Pancreas (tissue), 10 donors: Measurements from ENCODE around the gene MAPKAP1. TPM values are rescaled to one million over a fixed set of nuclear protein-coding genes. Genes with fewer than 3 reads are reported as not detected.

ENCODE experiments used
- ATAC-seq, 4 donors: fragments of 200-7000 bp; cut with Tn5 transposase; one replicate each; pipeline versions ENCODE4 v1.8.0 to v1.9.1; 2020; ENCODE audit warnings: mild to moderate bottlenecking in 4 of 4, moderate library complexity in 4 of 4
- DNase-seq, 6 donors: peaks; one replicate each; pipeline ENCODE4 v3.0.0-alpha.2; 2020
- FAIRE-seq: peaks from 2 replicates; lab custom pipeline; 2012; peaks lifted over from hg19 to GRCh38; lab: Jason Lieb, UNC
- H3K27ac ChIP-seq, 4 donors: fragments of 200-600 bp; sonication (generic); 1 replicate in 3 of 4; 2 replicates in 1 of 4; pipeline versions ENCODE4 v1.5.0 to v1.8.0; 2020
- H3K27me3 ChIP-seq, 4 donors: fragments of 200-600 bp; one replicate each; pipeline ENCODE4 v1.8.0; 2021
- H3K36me3 ChIP-seq, 3 donors: fragments of 200-600 bp; sonication (generic) in 1 of 3; one replicate each; pipeline versions ENCODE4 v1.5.0 to v1.8.0; 2020 to 2021
- H3K4me1 ChIP-seq, 3 donors: fragments of 200-600 bp; one replicate each; pipeline ENCODE4 v1.8.0; 2021
- H3K4me3 ChIP-seq, 4 donors: fragments of 200-600 bp; sonication (generic) in 2 of 4; one replicate each; pipeline versions ENCODE4 v1.5.0 to v1.8.0; 2020 to 2021
- H3K9me3 ChIP-seq, 4 donors: fragments of 200-600 bp; one replicate each; pipeline ENCODE4 v1.8.0; 2021
- WGBS, 2 donors: extraction: QIAGEN DNeasy Blood & Tissue Kit; methylation state at CpG; one replicate each; pipeline ENCODE4 v1.1.7; 2013; 5-methylcytosine and 5-hydroxymethylcytosine counted together
- intact Hi-C, 3 donors: fragments of 100-400 bp; cut with DNase I; formaldehyde crosslinking; loops; one replicate each; pipeline versions ENCODE4 v1.11.1 to v1.14.2; 2022
- polyA plus RNA-seq, 2 donors: library from polyadenylated mRNA; stranded (reverse); fragments of 200-250 nt; gene quantifications; one replicate each; pipeline ENCODE4 v1.2.3, GENCODE V29; 2013
- total RNA-seq, 6 donors: library from RNA; stranded (reverse); fragmentation: NEBNext Ultra II Directional in 4 of 6; extraction: Animal tissue kit (Norgen Biotek cat#: 25700) in 4 of 6; gene quantifications; one replicate each; pipeline versions ENCODE4 v1.2.1 to v1.2.4, GENCODE V29; 2021 to 2023
- TF ChIP-seq, protein P1 (sequence below), 4 donors: fragments of 200-600 bp; sonication (generic) in 3 of 4; IDR thresholded peaks; one replicate each; pipeline versions ENCODE4 v1.5.0 to v1.8.0; 2021; ENCODE audit warnings: antibody characterized with exemption in 4 of 4
- donor health status: healthy with polysubstance abuse.
- donor health status: DM: no; HTN: no; CAD: no; lungs with moderate emphysema.
- donor health status: DM: no; HTN: no; CAD: no.
- donor health status: control.
- donor health status: control.
- donor health status: Bipolar disorder and iron deficiency.
- donor health status: DM: yes; HTN: yes; CAD: no.
- donor health status: DM: no; HTN: no; CAD: no.
- donor health status: DM: no; HTN: no; CAD: no.
- donor health status: DM: yes; HTN: yes; CAD: no.

The MAPKAP1 gene
- total and polyA plus RNA-seq, 8 donors, result 18.7 to 42.0 (median 30.4) TPM

DNA sequence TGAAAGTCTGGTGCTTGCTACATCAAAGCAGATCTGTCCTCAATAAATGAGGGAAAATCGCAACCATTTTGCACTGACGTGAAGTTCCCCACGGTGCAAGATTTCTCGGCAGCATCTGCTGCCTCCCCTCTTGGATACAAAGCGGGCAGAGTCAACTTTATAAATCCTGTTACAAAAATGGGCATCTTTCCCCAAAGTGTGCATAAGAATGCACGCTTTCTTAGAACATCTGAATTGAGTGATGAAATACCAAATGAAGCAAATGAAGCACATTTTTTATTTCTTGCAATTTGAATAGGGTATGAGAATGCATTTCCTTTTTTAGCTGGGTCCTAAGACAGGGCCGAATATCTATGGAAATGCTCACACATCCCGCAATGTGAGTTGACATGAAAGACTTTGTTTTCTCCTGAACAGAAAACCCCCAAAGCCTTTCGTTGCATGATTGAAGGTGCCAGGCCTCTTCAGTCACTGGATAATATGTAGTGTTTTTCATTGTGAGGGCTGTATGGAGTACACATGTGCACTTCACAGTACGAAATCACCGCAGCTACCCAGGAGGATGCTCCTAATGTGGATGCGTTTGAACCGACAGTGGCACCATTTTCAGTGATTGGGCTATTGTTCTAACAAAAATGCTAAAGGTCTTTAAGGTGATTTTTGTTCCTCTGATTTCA is 19.6 kb upstream of the MAPKAP1 start:
- no peak for DNase-seq
- no peaks in the 10 kb centered on the region for H3K9me3 ChIP-seq
- WGBS, 2 donors, result 79% methylated on average over 13 of the region's 13 CpGs
- no peak overlapping the region for H3K4me3 ChIP-seq
- no peaks in the 10 kb centered on the region for H3K36me3 ChIP-seq
- no peaks in the 10 kb centered on the region for H3K27me3 ChIP-seq
- no peaks in the 10 kb centered on the region for H3K4me1 ChIP-seq
- no peak for FAIRE-seq
- intact Hi-C loops, result no loop called here
- ATAC-seq, result no peak
- H3K27ac ChIP-seq, result no peak overlapping the region
- TF ChIP-seq, protein P1, sequence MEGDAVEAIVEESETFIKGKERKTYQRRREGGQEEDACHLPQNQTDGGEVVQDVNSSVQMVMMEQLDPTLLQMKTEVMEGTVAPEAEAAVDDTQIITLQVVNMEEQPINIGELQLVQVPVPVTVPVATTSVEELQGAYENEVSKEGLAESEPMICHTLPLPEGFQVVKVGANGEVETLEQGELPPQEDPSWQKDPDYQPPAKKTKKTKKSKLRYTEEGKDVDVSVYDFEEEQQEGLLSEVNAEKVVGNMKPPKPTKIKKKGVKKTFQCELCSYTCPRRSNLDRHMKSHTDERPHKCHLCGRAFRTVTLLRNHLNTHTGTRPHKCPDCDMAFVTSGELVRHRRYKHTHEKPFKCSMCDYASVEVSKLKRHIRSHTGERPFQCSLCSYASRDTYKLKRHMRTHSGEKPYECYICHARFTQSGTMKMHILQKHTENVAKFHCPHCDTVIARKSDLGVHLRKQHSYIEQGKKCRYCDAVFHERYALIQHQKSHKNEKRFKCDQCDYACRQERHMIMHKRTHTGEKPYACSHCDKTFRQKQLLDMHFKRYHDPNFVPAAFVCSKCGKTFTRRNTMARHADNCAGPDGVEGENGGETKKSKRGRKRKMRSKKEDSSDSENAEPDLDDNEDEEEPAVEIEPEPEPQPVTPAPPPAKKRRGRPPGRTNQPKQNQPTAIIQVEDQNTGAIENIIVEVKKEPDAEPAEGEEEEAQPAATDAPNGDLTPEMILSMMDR (IDR thresholded peaks at IDR 0.05), result no peak

DNA sequence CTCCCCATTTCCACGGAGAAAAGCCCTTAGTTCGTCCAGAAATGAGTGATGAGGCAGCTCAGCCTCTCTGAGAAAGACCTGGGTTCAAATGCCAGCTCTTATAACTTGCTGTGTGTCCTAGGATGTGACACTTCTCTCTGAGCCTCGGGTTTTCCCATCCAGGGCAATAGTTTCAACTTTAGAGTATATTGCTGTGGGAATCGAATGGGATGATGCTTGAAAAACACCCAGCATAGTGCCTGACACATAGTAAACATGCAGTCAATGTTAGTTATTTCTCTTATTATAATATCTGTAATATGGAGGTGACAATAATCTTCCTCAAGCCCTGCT is 430 bp upstream of the MAPKAP1 start:
- WGBS, 2 donors, result 27 to 32% methylated on average over 4 of the region's 4 CpGs
- H3K4me3 ChIP-seq, result peak overlapping the region in 3 of 4 donors; percentile 87 to 94 (median 92)

DNA sequence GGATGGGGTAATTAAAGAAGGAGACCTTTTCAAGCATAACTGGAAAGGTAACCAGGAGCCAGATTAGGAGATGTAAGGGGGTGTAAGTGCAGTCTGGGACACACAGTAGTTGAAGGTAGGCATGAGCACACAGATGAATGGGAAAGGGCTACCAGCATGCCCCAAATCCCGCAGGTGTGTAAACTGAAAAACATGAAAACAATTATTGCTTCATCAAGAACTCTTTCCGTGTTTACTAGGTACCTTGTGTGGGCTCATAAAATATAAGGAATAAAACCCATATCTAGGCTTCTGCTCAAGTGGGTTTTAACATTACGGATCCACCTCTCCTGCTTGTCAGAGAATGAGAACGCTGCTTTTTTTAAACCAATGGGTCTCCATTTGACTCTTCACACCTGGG is 1.1 kb downstream of the MAPKAP1 start:
- no peak for FAIRE-seq
- no peaks in the 10 kb centered on the region for H3K9me3 ChIP-seq
- 62 to 71% methylated on average over 4 of the region's 4 CpGs for WGBS, 2 donors
- intact Hi-C loops, result no loop called here
- H3K4me1 ChIP-seq, result peaks cover 4 to 12% (median 5%) of the 10 kb centered on the region in 3 donors
- DNase-seq, result no peak
- TF ChIP-seq, protein P1 (IDR thresholded peaks at IDR 0.05), result no peak
- no peak for ATAC-seq
- no peaks in the 10 kb centered on the region for H3K36me3 ChIP-seq
- H3K27ac ChIP-seq, result no peak overlapping the region
- no peaks in the 10 kb centered on the region for H3K27me3 ChIP-seq
- H3K4me3 ChIP-seq, result peak overlapping the region in 2 of 4 donors; percentile 87 to 94

More for the DNA sequence above, 430 bp upstream of the MAPKAP1 start:
- intact Hi-C loops, result no loop called here
- ATAC-seq (no peak), FAIRE-seq (no peak), DNase-seq (no peak)
- no peaks in the 10 kb centered on the region for H3K36me3 ChIP-seq
- no peaks in the 10 kb centered on the region for H3K27me3 ChIP-seq
- H3K4me1 ChIP-seq, result peaks cover 4 to 8% (median 5%) of the 10 kb centered on the region in 3 donors
- peak overlapping the region in 1 of 4 donors; percentile 7 for H3K27ac ChIP-seq
- H3K9me3 ChIP-seq, result no peaks in the 10 kb centered on the region
- TF ChIP-seq, protein P1 (IDR thresholded peaks at IDR 0.05), result no peak

DNA sequence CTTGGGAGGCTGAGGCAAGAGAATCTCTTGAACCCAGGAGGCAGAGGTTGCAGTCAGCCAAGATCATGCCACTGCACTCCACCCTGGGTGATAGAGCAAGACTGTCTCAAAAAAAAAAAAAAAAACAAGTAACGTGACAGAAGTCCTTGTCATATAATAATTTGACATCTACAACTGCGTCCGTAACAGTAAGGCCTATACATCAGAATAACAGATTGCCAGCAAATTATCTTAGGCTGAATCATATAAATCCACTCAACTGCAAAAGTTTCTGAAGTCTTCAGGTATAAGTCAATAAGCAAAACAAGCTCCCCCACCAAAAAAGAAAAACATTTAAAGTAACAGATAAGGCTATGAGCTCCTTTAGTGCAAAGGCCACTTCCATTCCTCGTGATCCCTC is 3.3 kb downstream of the MAPKAP1 start:
- H3K4me1 ChIP-seq, result peaks cover 5 to 13% (median 8%) of the 10 kb centered on the region in 3 donors
- no peaks in the 10 kb centered on the region for H3K9me3 ChIP-seq
- no peak overlapping the region for H3K27ac ChIP-seq
- DNase-seq, result no peak
- FAIRE-seq, result no peak
- no peaks in the 10 kb centered on the region for H3K36me3 ChIP-seq
- intact Hi-C loops, result no loop called here
- no peak for ATAC-seq
- H3K4me3 ChIP-seq, result no peak overlapping the region
- WGBS, 2 donors, result 79 to 86% methylated on average over 4 of the region's 4 CpGs
- H3K27me3 ChIP-seq, result no peaks in the 10 kb centered on the region
- TF ChIP-seq, protein P1 (IDR thresholded peaks at IDR 0.05), result no peak

DNA sequence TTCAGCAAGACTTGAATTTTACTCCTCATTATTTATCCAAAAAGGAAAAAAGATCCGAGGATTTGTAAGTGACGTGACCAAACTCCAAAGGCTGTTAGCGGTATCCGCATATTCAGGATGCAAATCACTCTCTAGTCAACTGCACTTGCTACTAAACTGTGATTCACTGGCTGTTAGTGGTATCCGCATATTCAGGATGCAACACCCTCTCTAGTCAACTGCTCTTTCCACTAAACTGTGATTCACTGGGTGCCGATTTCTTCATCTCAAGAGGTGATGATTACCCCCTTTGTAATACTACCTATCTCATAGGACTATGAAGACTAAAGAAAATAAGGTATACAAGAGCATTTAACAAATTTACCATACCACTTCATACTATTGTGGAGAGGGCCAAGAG is 5.7 kb downstream of the MAPKAP1 start:
- Histone ChIP-seq H3K4me1 (peaks cover 4 to 13% (median 5%) of the 10 kb centered on the region in 3 donors), H3K27ac (no peak overlapping the region), H3K9me3 (no peaks in the 10 kb centered on the region), H3K4me3 (no peak overlapping the region), H3K36me3 (no peaks in the 10 kb centered on the region), H3K27me3 (no peaks in the 10 kb centered on the region)
- TF ChIP-seq, protein P1 (IDR thresholded peaks at IDR 0.05), result no peak
- no peak for ATAC-seq
- no peak for DNase-seq
- no peak for FAIRE-seq
- intact Hi-C loops, result no loop called here
- WGBS, 2 donors, result 95 to 96% methylated on average over 6 of the region's 6 CpGs
